ENCODE data around the gene PDK2.

GRCh38 chr17:50144355-50144754 lies 49.2 kb downstream of the PDK2 start:
- TF ChIP-seq CTCF (IDR thresholded peaks at IDR 0.05): no peak
- no peak for TF ChIP-seq EZH2phosphoT487 (IDR thresholded peaks at IDR 0.05)

All from neural progenitor cell (in vitro differentiated cells).